SK-N-SH (cell line): Measurements from ENCODE around the gene ANKS1B. TPM values are rescaled to one million over a fixed set of nuclear protein-coding genes. Genes with fewer than 3 reads are reported as not detected.

Experiments used
- CTCF ChIA-PET: fragments of 300-600, 350-600 bp; formaldehyde crosslinking; extraction: SDS; loops from one replicate; lab custom pipeline; 2021; lab: Yijun Ruan, JAX
- POLR2A ChIA-PET: fragments of 350-600 bp; sonication (Branson Sonifier 250); formaldehyde crosslinking; extraction: SDS; loops from one replicate; lab custom pipeline; 2020; ENCODE audit warnings: antibody characterized with exemption, inconsistent platforms; lab: Yijun Ruan, JAX
- DNase-seq: peaks from one replicate; pipeline ENCODE4 v3.0.0; 2012
- H2AFZ ChIP-seq: fragments of 200-600 bp; sonication (generic); 2 replicates; pipeline ENCODE4 v1.8.1; 2016; ENCODE audit warnings: antibody characterized with exemption, mild to moderate bottlenecking, low read depth
- H3F3A ChIP-seq: fragments of 200-600 bp; sonication (generic); replicated peaks from 2 replicates; pipeline ENCODE3; 2016; ENCODE audit warnings: antibody characterized with exemption, mild to moderate bottlenecking; ENCODE audit not compliant: insufficient read depth
- H3K27ac ChIP-seq, 2 experiments: fragments of 200-500 bp in 1 of 2; fragments of 200-600 bp in 1 of 2; sonication (Bioruptor generic) in 1 of 2; sonication (generic), shearing (Covaris generic) in 1 of 2; 2 replicates each; pipeline versions ENCODE4 v1.5.1 to v1.6.1; 2014 to 2016; ENCODE audit warnings: low read depth in 2 of 2, inconsistent platforms in 1 of 2, low read length in 1 of 2, mild to moderate bottlenecking in 1 of 2, mixed read lengths in 1 of 2
- H3K27me3 ChIP-seq: fragments of 200-600 bp; sonication (generic), shearing (Covaris generic); 2 replicates; pipeline ENCODE4 v1.6.1; 2016; ENCODE audit warnings: mixed run types; ENCODE audit not compliant: insufficient read depth
- H3K36me3 ChIP-seq, 2 experiments: fragments of 200-500 bp in 1 of 2; fragments of 200-600 bp in 1 of 2; sonication (Bioruptor generic) in 1 of 2; sonication (generic) in 1 of 2; replicated peaks in 1 of 2; 2 replicates each; pipeline versions ENCODE3 to v1.5.1; 2014 to 2016; ENCODE audit warnings: low read length in 1 of 2, mild to moderate bottlenecking in 1 of 2; ENCODE audit not compliant: insufficient read depth in 2 of 2, control insufficient read depth in 1 of 2
- H3K4me1 ChIP-seq, 2 experiments: fragments of 200-500 bp in 1 of 2; fragments of 200-600 bp in 1 of 2; sonication (Bioruptor generic) in 1 of 2; sonication (generic), shearing (Covaris generic) in 1 of 2; 2 replicates each; pipeline versions ENCODE4 v1.5.1 to v1.6.1; 2014 to 2016; ENCODE audit warnings: low read depth in 1 of 2, low read length in 1 of 2, mixed run types in 1 of 2; ENCODE audit not compliant: insufficient read depth in 2 of 2, control insufficient read depth in 1 of 2
- H3K4me2 ChIP-seq: fragments of 200-600 bp; sonication (generic), shearing (Covaris generic); 2 replicates; pipeline ENCODE4 v1.6.1; 2017; ENCODE audit warnings: mixed run types
- H3K4me3 ChIP-seq, 2 experiments: fragments of 200-500 bp in 1 of 2; fragments of 200-600 bp in 1 of 2; sonication (Bioruptor generic) in 1 of 2; sonication (generic), shearing (Covaris generic) in 1 of 2; 2 replicates each; pipeline versions ENCODE4 v1.5.1 to v1.8.1; 2014 to 2016; ENCODE audit warnings: low read depth in 2 of 2, inconsistent platforms in 1 of 2, low read length in 1 of 2, mild to moderate bottlenecking in 1 of 2, mixed read lengths in 1 of 2, moderate library complexity in 1 of 2
- H3K79me2 ChIP-seq: fragments of 200-600 bp; sonication (generic); 2 replicates; pipeline ENCODE4 v1.8.1; 2017; ENCODE audit warnings: mild to moderate bottlenecking; ENCODE audit not compliant: insufficient read depth
- H3K9ac ChIP-seq: fragments of 200-600 bp; sonication (generic); 2 replicates; pipeline ENCODE4 v1.6.1; 2017; ENCODE audit warnings: mixed run types
- H3K9me2 ChIP-seq: fragments of 200-600 bp; sonication (generic); 2 replicates; pipeline ENCODE4 v1.6.1; 2017; ENCODE audit warnings: mixed run types
- H3K9me3 ChIP-seq: fragments of 200-600 bp; sonication (generic); 2 replicates; pipeline ENCODE4 v1.6.1; 2017; ENCODE audit warnings: mixed run types, mild to moderate bottlenecking, moderate library complexity
- H4K20me1 ChIP-seq: fragments of 200-600 bp; sonication (generic); 2 replicates; pipeline ENCODE4 v1.6.1; 2017; ENCODE audit warnings: mild to moderate bottlenecking, mixed run types; ENCODE audit not compliant: insufficient read depth
- EP300 ChIP-seq, 2 experiments: IDR thresholded peaks; 2 replicates each; pipeline versions ENCODE4 v1.4.0 to v1.6.1; 2012; ENCODE audit warnings: borderline replicate concordance in 1 of 2, low read depth in 1 of 2, low read length in 1 of 2
- EZH2phosphoT487 ChIP-seq: fragments of 200-600 bp; sonication (generic); IDR thresholded peaks from 2 replicates; pipeline ENCODE4 v1.6.1; 2017; ENCODE audit warnings: low read depth, mixed run types, mild to moderate bottlenecking, antibody characterized with exemption, moderate library complexity, borderline replicate concordance
- FOXJ3 ChIP-seq: sonication (generic); formaldehyde crosslinking; IDR thresholded peaks from 2 replicates; pipeline ENCODE4 v1.5.1; 2020; ENCODE audit warnings: mild to moderate bottlenecking, missing genetic modification reagents
- FOXM1 ChIP-seq: IDR thresholded peaks from 2 replicates; pipeline ENCODE4 v1.4.0; 2012; ENCODE audit warnings: low read depth, mild to moderate bottlenecking
- GABPA ChIP-seq: IDR thresholded peaks from 2 replicates; pipeline ENCODE4 v1.4.0; 2012; ENCODE audit warnings: low read depth, mild to moderate bottlenecking
- GATA2 ChIP-seq: sonication (generic); formaldehyde crosslinking; IDR thresholded peaks from 2 replicates; pipeline ENCODE4 v1.5.0; 2020; ENCODE audit warnings: mild to moderate bottlenecking, missing genetic modification reagents
- MXI1 ChIP-seq: IDR thresholded peaks from 2 replicates; pipeline ENCODE4 v1.6.1; 2012; ENCODE audit warnings: mild to moderate bottlenecking, low read depth, low read length, improper control_type of control experiment
- NRF1 ChIP-seq: IDR thresholded peaks from 2 replicates; pipeline ENCODE4 v1.6.1; 2012; ENCODE audit warnings: low read depth, mild to moderate bottlenecking, low read length
- POLR2AphosphoS5 ChIP-seq: IDR thresholded peaks from 2 replicates; pipeline ENCODE4 v1.6.1; 2012; ENCODE audit warnings: low read depth, low read length
- RFX5 ChIP-seq: IDR thresholded peaks from 2 replicates; pipeline ENCODE4 v1.6.1; 2012; ENCODE audit warnings: mild to moderate bottlenecking, improper control_type of control experiment, low read length
- SMC3 ChIP-seq: IDR thresholded peaks from 2 replicates; pipeline ENCODE4 v1.6.1; 2012; ENCODE audit warnings: low read depth, low read length, improper control_type of control experiment
- TCF12 ChIP-seq: IDR thresholded peaks from 2 replicates; pipeline ENCODE4 v1.4.0; 2012
- TEAD4 ChIP-seq: IDR thresholded peaks from 2 replicates; pipeline ENCODE4 v1.4.0; 2012; ENCODE audit warnings: mild to moderate bottlenecking, borderline replicate concordance; ENCODE audit not compliant: insufficient read depth
- YY1 ChIP-seq: IDR thresholded peaks from 2 replicates; pipeline ENCODE4 v1.4.0; 2012; ENCODE audit warnings: low read depth, mild to moderate bottlenecking
- ZBTB33 ChIP-seq: IDR thresholded peaks from 2 replicates; pipeline ENCODE4 v1.4.0; 2012; ENCODE audit warnings: low read depth, borderline replicate concordance
- WGBS: methylation state at CpG from one replicate; pipeline ENCODE4 v1.1.6; 2017; ENCODE audit warnings: low lambda C conversion rate; 5-methylcytosine and 5-hydroxymethylcytosine counted together
- polyA plus RNA-seq, 3 experiments: library from polyadenylated mRNA; depleted of rRNA; stranded (reverse); fragments of >200 nt; gene quantifications; 2 replicates each; pipeline ENCODE4 v1.2.3, GENCODE V29; 2012
- TF ChIP-seq, protein P1 (sequence below): fragments of 150-350 bp; IDR thresholded peaks from 2 replicates; pipeline ENCODE4 v1.6.1; 2016; ENCODE audit warnings: mild to moderate bottlenecking, low read depth, low read length
- TF ChIP-seq, protein P2 (sequence below): fragments of 200-600 bp; sonication (generic); IDR thresholded peaks from 2 replicates; pipeline ENCODE4 v1.6.1; 2017; ENCODE audit warnings: antibody characterized with exemption, mild to moderate bottlenecking, moderate library complexity
- TF ChIP-seq, protein P3 (sequence below): IDR thresholded peaks from 2 replicates; pipeline ENCODE4; 2012
- TF ChIP-seq, protein P4 (sequence below): IDR thresholded peaks from 2 replicates; pipeline ENCODE4 v1.4.0; 2012; ENCODE audit warnings: low read depth, borderline replicate concordance

The ANKS1B gene
- polyA plus RNA-seq, 1 of the 3 experiments (the other 2 are of a cell fraction), result 1.8 TPM

DNA sequence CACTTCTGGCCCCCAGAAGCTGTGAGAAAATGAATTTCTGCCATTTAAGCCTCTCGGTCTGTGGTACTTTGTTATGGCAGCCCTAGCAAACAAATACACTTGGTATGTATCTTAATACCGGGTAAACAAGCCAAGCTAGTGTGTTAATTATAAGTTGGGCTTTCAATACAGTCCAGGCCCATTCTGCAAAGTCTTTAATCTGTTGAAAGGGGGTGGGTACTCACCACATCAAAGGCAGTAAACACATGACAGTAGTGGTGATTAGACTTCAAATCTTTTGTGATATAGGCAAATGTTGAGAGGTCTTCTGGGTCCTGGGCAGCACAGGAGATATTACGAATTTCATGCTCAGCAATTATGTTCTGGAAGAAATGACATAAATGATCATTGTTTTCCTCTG is 1211.9 kb downstream of the ANKS1B start:
- no peak overlapping the region for H3K9ac ChIP-seq
- TF ChIP-seq, protein P1, sequence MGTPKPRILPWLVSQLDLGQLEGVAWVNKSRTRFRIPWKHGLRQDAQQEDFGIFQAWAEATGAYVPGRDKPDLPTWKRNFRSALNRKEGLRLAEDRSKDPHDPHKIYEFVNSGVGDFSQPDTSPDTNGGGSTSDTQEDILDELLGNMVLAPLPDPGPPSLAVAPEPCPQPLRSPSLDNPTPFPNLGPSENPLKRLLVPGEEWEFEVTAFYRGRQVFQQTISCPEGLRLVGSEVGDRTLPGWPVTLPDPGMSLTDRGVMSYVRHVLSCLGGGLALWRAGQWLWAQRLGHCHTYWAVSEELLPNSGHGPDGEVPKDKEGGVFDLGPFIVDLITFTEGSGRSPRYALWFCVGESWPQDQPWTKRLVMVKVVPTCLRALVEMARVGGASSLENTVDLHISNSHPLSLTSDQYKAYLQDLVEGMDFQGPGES, result no peak
- TF ChIP-seq NRF1 (no peak), SMC3 (no peak), TEAD4 (no peak), MXI1 (no peak), EZH2phosphoT487 (no peak), POLR2AphosphoS5 (no peak), ZBTB33 (no peak), TCF12 (no peak), GABPA (no peak), RFX5 (no peak), FOXM1 (no peak), EP300 (IDR thresholded peaks at IDR 0.05; ENCODE audit: borderline replicate concordance in 1 of 2, low read depth in 1 of 2, low read length in 1 of 2) (no peak), YY1 (no peak), GATA2 (CRISPR knock-in tag) (no peak), FOXJ3 (CRISPR knock-in tag) (no peak)
- TF ChIP-seq, protein P2, sequence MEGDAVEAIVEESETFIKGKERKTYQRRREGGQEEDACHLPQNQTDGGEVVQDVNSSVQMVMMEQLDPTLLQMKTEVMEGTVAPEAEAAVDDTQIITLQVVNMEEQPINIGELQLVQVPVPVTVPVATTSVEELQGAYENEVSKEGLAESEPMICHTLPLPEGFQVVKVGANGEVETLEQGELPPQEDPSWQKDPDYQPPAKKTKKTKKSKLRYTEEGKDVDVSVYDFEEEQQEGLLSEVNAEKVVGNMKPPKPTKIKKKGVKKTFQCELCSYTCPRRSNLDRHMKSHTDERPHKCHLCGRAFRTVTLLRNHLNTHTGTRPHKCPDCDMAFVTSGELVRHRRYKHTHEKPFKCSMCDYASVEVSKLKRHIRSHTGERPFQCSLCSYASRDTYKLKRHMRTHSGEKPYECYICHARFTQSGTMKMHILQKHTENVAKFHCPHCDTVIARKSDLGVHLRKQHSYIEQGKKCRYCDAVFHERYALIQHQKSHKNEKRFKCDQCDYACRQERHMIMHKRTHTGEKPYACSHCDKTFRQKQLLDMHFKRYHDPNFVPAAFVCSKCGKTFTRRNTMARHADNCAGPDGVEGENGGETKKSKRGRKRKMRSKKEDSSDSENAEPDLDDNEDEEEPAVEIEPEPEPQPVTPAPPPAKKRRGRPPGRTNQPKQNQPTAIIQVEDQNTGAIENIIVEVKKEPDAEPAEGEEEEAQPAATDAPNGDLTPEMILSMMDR, result no peak
- TF ChIP-seq, protein P3, sequence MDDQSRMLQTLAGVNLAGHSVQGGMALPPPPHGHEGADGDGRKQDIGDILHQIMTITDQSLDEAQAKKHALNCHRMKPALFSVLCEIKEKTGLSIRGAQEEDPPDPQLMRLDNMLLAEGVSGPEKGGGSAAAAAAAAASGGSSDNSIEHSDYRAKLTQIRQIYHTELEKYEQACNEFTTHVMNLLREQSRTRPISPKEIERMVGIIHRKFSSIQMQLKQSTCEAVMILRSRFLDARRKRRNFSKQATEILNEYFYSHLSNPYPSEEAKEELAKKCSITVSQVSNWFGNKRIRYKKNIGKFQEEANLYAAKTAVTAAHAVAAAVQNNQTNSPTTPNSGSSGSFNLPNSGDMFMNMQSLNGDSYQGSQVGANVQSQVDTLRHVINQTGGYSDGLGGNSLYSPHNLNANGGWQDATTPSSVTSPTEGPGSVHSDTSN, result no peak
- TF ChIP-seq, protein P4, sequence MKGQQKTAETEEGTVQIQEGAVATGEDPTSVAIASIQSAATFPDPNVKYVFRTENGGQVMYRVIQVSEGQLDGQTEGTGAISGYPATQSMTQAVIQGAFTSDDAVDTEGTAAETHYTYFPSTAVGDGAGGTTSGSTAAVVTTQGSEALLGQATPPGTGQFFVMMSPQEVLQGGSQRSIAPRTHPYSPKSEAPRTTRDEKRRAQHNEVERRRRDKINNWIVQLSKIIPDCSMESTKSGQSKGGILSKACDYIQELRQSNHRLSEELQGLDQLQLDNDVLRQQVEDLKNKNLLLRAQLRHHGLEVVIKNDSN, result no peak
- no peak for DNase-seq
- no peaks in the 10 kb centered on the region for H3K27me3 ChIP-seq
- H3K9me2 ChIP-seq, result no peaks in the 10 kb centered on the region
- H3K4me3 ChIP-seq, result no peak overlapping the region
- 65% methylated on average over 3 of the region's 3 CpGs for WGBS
- H3K36me3 ChIP-seq, result no peaks in the 10 kb centered on the region
- no peak overlapping the region for H3K27ac ChIP-seq
- H3K4me2 ChIP-seq, result no peak overlapping the region
- no peaks in the 10 kb centered on the region for H3K79me2 ChIP-seq
- H3F3A ChIP-seq, result no peaks in the 10 kb centered on the region
- ChIA-PET POLR2A (no interaction called here), CTCF (no interaction called here)
- no peaks in the 10 kb centered on the region for H3K9me3 ChIP-seq
- H3K4me1 ChIP-seq, result no peaks in the 10 kb centered on the region
- H2AFZ ChIP-seq, result no peak overlapping the region
- H4K20me1 ChIP-seq, result no peaks in the 10 kb centered on the region
